Ascending aorta (tissue), 2 donors: ENCODE results near the gene XPNPEP1. TPM values are rescaled to one million over a fixed set of nuclear protein-coding genes. Genes with fewer than 3 reads are reported as not detected.
A peak's percentile ranks its signal among the peaks of the same experiment; 100 is the strongest.

ENCODE experiments used
- DNase-seq, 2 donors: peaks; one replicate each; pipeline ENCODE4 v3.0.0-alpha.2; 2019; ENCODE audit warnings: low spot score in 2 of 2
- H3K27ac ChIP-seq, 2 donors: fragments of 200-600 bp; sonication (generic); one replicate each; pipeline ENCODE4 v1.5.1; 2016 to 2017; ENCODE audit warnings: mild to moderate bottlenecking in 1 of 2
- H3K27me3 ChIP-seq: fragments of 200-600 bp; sonication (generic); one replicate; pipeline ENCODE4 v1.5.1; 2017
- H3K36me3 ChIP-seq, 2 donors: fragments of 200-600 bp; sonication (generic); one replicate each; pipeline ENCODE4 v1.5.1; 2016
- H3K4me1 ChIP-seq, 2 donors: fragments of 200-600 bp; sonication (generic); one replicate each; pipeline ENCODE4 v1.5.1; 2016 to 2017; ENCODE audit warnings: mild to moderate bottlenecking in 1 of 2
- H3K4me3 ChIP-seq, 2 donors: fragments of 200-600 bp; sonication (generic); one replicate each; pipeline ENCODE4 v1.5.1; 2016 to 2017; ENCODE audit warnings: mild to moderate bottlenecking in 1 of 2
- H3K9me3 ChIP-seq, 2 donors: fragments of 200-600 bp; sonication (generic); one replicate each; pipeline ENCODE4 v1.5.1; 2016
- intact Hi-C: fragments of 100-400 bp; cut with DNase I; formaldehyde crosslinking; loops from one replicate; pipeline ENCODE4 v1.15.1; 2023
- total RNA-seq: library from RNA; depleted of rRNA; stranded (reverse); fragments of >200 nt; gene quantifications from one replicate; pipeline ENCODE4 v1.1.0, GENCODE V29; 2016
- TF ChIP-seq, protein P1 (sequence below), 3 experiments: fragments of 200-600 bp in 2 of 3; fragments of 450-650 bp in 1 of 3; sonication (generic) in 2 of 3; IDR thresholded peaks; one replicate each; pipeline ENCODE4 v1.5.1; 2016 to 2019; ENCODE audit warnings: antibody characterized with exemption in 3 of 3, mild to moderate bottlenecking in 1 of 3, moderate library complexity in 1 of 3

The XPNPEP1 gene
- total RNA-seq, 1 donor from 2014 or later: 212 TPM

DNA sequence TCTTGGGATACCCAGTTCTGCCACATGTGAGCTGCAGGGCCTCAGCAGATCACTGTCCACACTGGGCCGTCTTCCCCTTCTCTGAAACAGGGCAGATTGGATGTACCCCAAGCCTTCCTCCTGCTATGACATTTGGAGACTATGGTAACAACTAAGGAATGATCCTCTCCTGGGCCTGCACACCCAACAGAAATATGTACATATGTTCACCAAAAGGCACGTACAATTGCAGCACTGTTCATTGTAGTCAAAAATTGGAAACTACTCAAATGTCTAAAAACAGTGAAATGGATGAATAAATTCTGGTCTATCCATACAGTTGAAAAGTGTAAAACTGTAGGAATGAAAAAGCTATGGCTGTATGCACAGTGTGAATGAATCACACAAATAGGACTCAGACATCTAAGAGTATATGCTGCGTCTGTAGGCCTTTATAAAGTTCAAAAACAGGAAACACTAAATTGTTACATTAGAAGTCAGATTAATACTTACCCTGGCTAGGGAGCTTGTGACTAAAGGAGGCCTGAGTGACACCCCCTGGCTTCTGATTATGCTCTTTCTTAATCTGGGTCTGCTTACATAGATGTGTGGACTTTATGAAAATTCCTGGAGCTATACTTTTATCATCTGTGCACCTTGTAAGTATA is 16.1 kb upstream of the XPNPEP1 start:
- H3K9me3 ChIP-seq: no peaks in the 10 kb centered on the region
- no peaks in the 10 kb centered on the region for H3K36me3 ChIP-seq
- TF ChIP-seq, protein P1, sequence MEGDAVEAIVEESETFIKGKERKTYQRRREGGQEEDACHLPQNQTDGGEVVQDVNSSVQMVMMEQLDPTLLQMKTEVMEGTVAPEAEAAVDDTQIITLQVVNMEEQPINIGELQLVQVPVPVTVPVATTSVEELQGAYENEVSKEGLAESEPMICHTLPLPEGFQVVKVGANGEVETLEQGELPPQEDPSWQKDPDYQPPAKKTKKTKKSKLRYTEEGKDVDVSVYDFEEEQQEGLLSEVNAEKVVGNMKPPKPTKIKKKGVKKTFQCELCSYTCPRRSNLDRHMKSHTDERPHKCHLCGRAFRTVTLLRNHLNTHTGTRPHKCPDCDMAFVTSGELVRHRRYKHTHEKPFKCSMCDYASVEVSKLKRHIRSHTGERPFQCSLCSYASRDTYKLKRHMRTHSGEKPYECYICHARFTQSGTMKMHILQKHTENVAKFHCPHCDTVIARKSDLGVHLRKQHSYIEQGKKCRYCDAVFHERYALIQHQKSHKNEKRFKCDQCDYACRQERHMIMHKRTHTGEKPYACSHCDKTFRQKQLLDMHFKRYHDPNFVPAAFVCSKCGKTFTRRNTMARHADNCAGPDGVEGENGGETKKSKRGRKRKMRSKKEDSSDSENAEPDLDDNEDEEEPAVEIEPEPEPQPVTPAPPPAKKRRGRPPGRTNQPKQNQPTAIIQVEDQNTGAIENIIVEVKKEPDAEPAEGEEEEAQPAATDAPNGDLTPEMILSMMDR (IDR thresholded peaks at IDR 0.05): no peak
- H3K4me1 ChIP-seq: peaks cover 0 to 3% of the 10 kb centered on the region in 2 donors
- no peak for DNase-seq
- H3K4me3 ChIP-seq: no peak overlapping the region
- H3K27me3 ChIP-seq: no peaks in the 10 kb centered on the region
- H3K27ac ChIP-seq: no peak overlapping the region
- intact Hi-C loops: no loop called here

DNA sequence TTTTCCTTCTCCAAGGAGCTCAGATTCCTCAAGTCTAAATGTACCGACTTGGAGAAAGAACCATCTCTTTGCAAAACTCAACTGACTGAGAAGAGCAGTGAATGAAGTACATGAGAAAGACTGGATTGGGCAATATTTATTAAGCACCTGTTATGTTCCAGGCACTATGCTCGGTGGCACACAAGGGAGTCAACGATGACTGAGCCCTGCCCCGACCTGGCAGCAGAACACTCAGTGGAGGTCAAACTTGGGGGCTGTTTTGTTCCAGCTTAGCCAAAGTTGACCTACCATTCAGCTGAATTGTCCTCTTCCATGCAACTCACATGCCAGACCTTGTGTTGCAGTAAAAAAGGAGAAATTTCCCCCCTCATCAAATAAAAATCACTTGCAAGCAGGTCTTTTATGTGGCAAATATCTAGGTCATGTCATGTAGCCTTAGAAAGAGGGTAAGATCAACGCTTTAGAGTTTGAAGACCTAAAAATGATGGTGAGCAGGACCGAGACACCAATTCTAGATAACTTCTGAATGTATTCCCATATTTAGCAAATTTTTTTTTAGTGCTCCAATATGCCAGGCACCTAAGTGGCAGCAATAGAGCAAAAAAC is 14.3 kb upstream of the XPNPEP1 start:
- DNase-seq: no peak
- TF ChIP-seq, protein P1 (IDR thresholded peaks at IDR 0.05): no peak
- H3K9me3 ChIP-seq: no peaks in the 10 kb centered on the region
- peaks cover 0 to 7% of the 10 kb centered on the region in 2 donors for H3K4me1 ChIP-seq
- no peak overlapping the region for H3K4me3 ChIP-seq
- H3K36me3 ChIP-seq: no peaks in the 10 kb centered on the region
- intact Hi-C loops: no loop called here
- H3K27me3 ChIP-seq: no peaks in the 10 kb centered on the region
- no peak overlapping the region for H3K27ac ChIP-seq

DNA sequence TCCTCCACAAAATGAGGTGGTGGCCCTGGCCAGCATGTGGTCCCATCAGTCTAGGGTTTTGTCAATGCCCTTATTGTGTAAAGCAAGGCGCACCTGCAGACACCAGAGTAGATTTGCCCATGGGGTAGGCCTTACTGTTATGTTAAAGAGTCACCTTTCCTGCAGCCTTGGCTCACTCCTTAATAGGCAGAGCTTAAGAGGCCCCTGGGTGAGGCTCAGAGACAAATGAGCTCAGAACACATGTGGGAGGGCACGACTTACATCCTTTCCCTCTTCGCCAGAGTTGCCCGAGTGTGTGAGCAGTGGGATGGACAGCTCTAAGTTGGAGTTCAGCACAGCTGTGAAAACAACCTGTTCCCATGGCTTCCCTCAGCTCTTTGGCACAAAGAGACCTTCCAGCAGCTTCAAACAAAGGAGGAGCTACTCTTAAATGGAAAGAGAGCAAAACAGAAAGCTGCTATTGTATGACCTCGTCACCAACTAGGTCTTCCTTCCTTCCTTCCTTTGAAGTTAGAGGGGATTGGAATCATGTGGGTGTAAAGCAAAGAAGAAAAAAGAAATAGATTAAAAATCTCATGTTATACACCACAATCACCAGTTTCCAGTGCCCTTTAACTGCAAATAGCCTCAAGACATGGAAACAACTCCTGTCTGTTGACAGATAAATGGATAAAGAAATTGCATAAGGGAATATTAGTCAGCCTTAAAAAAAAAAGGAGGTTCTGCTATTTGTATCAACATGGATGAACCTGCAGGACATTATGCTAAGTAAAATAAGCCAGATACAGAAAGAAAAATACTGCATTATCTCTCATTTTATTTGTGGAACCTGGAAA is 11.9 kb upstream of the XPNPEP1 start:
- Histone ChIP-seq H3K4me3 (peak overlapping the region in 1 of 2 donors; percentile 10), H3K9me3 (no peaks in the 10 kb centered on the region), H3K36me3 (no peaks in the 10 kb centered on the region), H3K4me1 (peaks cover 0 to 7% of the 10 kb centered on the region in 2 donors), H3K27ac (peak overlapping the region; percentile 52 to 53), H3K27me3 (no peaks in the 10 kb centered on the region)
- TF ChIP-seq, protein P1 (IDR thresholded peaks at IDR 0.05): no peak
- intact Hi-C loops: no loop called here
- DNase-seq: no peak

DNA sequence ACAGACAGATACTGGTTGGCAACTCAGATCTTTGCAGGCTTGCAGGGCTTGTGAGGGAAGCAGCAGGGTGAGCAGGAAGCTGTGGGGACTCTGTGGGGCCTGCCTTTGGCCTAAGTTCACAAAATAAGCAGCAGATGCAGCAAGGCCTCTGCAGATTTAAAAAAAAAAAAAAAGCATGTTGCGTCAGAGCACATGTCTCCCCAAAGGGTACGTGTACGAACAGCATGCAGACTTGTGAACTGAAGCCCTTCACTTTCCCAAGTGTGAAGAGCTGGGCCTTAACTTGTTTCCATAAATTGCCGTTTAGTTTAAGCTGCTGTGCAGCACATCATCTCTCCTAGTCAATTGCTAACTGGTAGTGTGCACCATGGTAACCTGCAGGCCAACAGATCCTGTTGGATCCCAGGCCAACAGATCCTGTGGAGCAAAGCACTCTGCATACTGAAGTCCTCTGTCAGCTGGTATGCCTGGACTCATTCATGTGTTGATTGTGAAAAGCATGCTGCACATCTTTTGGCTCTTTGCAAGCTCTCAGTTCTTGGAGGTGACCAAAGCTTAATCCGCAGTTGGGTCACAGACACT is 10.8 kb upstream of the XPNPEP1 start:
- H3K4me1 ChIP-seq: peaks cover 0 to 7% of the 10 kb centered on the region in 2 donors
- H3K27ac ChIP-seq: no peak overlapping the region
- intact Hi-C loops: no loop called here
- TF ChIP-seq, protein P1 (IDR thresholded peaks at IDR 0.05): no peak
- no peak for DNase-seq
- no peaks in the 10 kb centered on the region for H3K9me3 ChIP-seq
- no peaks in the 10 kb centered on the region for H3K27me3 ChIP-seq
- no peaks in the 10 kb centered on the region for H3K36me3 ChIP-seq
- H3K4me3 ChIP-seq: no peak overlapping the region

- Histone ChIP-seq H3K4me1 (peaks cover 0 to 7% of the 10 kb centered on the region in 2 donors), H3K4me3 (no peak overlapping the region), H3K36me3 (no peaks in the 10 kb centered on the region), H3K9me3 (no peaks in the 10 kb centered on the region), H3K27ac (no peak overlapping the region), H3K27me3 (no peaks in the 10 kb centered on the region)
- intact Hi-C loops: no loop called here
- DNase-seq: no peak
- TF ChIP-seq, protein P1 (IDR thresholded peaks at IDR 0.05): no peak
These were observed 9.7 kb upstream of the XPNPEP1 start for GRCh38 chr10:109932968-109933367.
